K562 (cell line): Measurements from ENCODE around the gene TAF3. TPM values are rescaled to one million over a fixed set of nuclear protein-coding genes. Genes with fewer than 3 reads are reported as not detected.

Experiments
- ATF7 ChIP-seq: fragments of 450-650 bp; IDR thresholded peaks from 2 replicates; pipeline ENCODE4 v1.7.1; 2014; ENCODE audit warnings: mild to moderate bottlenecking, moderate library complexity
- BRD4 ChIP-seq: fragments of 200-600 bp; sonication (generic); IDR thresholded peaks from 2 replicates; pipeline ENCODE4 v1.6.1; 2017; ENCODE audit warnings: inconsistent platforms
- ETV1 ChIP-seq: fragments of 450-650 bp; conservative IDR thresholded peaks from 2 replicates; pipeline ENCODE4 v1.6.1; 2016; ENCODE audit warnings: missing genetic modification characterization, control low read depth, low read depth, missing compliant biosample characterization
- ZBTB17 ChIP-seq: fragments of 450-650 bp; formaldehyde crosslinking; IDR thresholded peaks from 2 replicates; pipeline ENCODE4 v1.4.0; 2020; ENCODE audit warnings: mild to moderate bottlenecking
- ZNF75A ChIP-seq: fragments of 450-650 bp; formaldehyde crosslinking; IDR thresholded peaks from 2 replicates; pipeline ENCODE4 v1.4.0; 2020; ENCODE audit warnings: mild to moderate bottlenecking
- polyA plus RNA-seq, 8 experiments: library from polyadenylated mRNA; depleted of rRNA in 4 of 8; stranded (reverse) in 5 of 8; unstranded in 3 of 8; fragments of >200 nt; fragmentation: Nextera tagmentation in 2 of 8; fragmentation: Illumina TruSeq in 1 of 8; extraction: Ambion mirVana in 2 of 8; extraction: Trizol in 1 of 8; gene quantifications; 2 replicates each; pipeline versions ENCODE4 v1.2.1 to v1.2.3, GENCODE V29; 2011 to 2014; ENCODE audit warnings: inconsistent platforms in 1 of 8, missing spikeins in 1 of 8
- total RNA-seq, 7 experiments: library from RNA; depleted of rRNA in 6 of 7; stranded (reverse); fragments of >200 nt in 6 of 7; fragmentation: Illumina TruSeq in 2 of 7; extraction: Trizol in 2 of 7; gene quantifications; 2 replicates each; pipeline versions ENCODE4 v1.2.1 to v1.2.3, GENCODE V29; 2011 to 2021; ENCODE audit warnings: low replicate concordance in 1 of 7
- TF ChIP-seq, protein P1 (sequence below): fragments of 450-650 bp; IDR thresholded peaks from 2 replicates; pipeline ENCODE4 v1.6.1; 2016; ENCODE audit warnings: missing biosample characterization, missing genetic modification characterization
- TF ChIP-seq, protein P2 (sequence below): fragments of 450-650 bp; formaldehyde crosslinking; IDR thresholded peaks from 2 replicates; pipeline ENCODE4 v1.4.0; 2022; ENCODE audit warnings: missing genetic modification characterization
- TF ChIP-seq, protein P3 (sequence below): sonication (generic); formaldehyde crosslinking; IDR thresholded peaks from 2 replicates; pipeline ENCODE4 v1.8.0; 2023; ENCODE audit warnings: missing genetic modification reagents, mild to moderate bottlenecking, borderline replicate concordance
- TF ChIP-seq, protein P4 (sequence below): sonication (generic); formaldehyde crosslinking; IDR thresholded peaks from 2 replicates; pipeline ENCODE4 v1.8.0; 2022; ENCODE audit warnings: mild to moderate bottlenecking, missing genetic modification reagents

TAF3 gene
- total and polyA plus RNA-seq, 9 of the 15 experiments (the other 6 are each of a cell fraction or from before 2014, with no cell fraction given), result 1.5 to 9.9 (median 4.1) TPM

DNA sequence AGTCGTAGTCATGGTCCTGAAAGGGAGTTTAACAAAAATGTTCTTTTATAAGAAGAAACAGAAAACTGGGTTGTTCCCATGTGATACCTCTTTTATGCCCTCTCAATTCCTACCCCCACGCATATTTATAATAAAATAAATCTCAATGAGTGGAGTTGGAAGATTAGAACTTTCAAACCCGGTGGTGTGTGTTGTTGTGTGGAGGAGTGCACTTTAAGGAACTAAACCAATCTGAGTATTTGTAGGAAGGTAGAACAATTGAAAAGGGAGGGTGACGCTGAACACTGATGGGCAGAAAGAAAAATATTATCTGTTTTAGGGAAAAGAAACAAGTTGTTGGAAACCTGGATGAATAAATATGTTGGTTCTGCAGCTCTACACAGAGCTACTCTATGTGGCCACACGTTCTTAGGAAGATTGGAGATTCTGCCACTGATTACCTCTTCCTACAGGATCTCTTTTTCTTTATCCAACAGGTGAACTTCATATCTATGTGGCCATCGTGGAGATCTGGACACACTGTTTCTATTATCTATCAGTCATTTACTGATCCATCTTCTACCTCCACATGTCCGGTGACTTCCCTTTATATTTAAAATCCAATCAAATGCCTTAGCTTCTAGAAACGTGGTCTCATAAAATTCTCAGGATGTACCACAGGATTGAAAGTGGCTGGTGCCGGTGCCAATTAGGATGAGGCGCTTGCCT lies 223.1 kb downstream of the TAF3 start (continued):
- TF ChIP-seq, protein P1, sequence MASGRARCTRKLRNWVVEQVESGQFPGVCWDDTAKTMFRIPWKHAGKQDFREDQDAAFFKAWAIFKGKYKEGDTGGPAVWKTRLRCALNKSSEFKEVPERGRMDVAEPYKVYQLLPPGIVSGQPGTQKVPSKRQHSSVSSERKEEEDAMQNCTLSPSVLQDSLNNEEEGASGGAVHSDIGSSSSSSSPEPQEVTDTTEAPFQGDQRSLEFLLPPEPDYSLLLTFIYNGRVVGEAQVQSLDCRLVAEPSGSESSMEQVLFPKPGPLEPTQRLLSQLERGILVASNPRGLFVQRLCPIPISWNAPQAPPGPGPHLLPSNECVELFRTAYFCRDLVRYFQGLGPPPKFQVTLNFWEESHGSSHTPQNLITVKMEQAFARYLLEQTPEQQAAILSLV (tag), result no peak
- TF ChIP-seq ZNF75A (CRISPR knock-in tag) (no peak), ZBTB17 (no peak), ATF7 (no peak), BRD4 (no peak), ETV1 (tag) (no peak)
- TF ChIP-seq, protein P2, sequence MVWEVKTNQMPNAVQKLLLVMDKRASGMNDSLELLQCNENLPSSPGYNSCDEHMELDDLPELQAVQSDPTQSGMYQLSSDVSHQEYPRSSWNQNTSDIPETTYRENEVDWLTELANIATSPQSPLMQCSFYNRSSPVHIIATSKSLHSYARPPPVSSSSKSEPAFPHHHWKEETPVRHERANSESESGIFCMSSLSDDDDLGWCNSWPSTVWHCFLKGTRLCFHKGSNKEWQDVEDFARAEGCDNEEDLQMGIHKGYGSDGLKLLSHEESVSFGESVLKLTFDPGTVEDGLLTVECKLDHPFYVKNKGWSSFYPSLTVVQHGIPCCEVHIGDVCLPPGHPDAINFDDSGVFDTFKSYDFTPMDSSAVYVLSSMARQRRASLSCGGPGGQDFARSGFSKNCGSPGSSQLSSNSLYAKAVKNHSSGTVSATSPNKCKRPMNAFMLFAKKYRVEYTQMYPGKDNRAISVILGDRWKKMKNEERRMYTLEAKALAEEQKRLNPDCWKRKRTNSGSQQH, result no peak
- TF ChIP-seq, protein P3, sequence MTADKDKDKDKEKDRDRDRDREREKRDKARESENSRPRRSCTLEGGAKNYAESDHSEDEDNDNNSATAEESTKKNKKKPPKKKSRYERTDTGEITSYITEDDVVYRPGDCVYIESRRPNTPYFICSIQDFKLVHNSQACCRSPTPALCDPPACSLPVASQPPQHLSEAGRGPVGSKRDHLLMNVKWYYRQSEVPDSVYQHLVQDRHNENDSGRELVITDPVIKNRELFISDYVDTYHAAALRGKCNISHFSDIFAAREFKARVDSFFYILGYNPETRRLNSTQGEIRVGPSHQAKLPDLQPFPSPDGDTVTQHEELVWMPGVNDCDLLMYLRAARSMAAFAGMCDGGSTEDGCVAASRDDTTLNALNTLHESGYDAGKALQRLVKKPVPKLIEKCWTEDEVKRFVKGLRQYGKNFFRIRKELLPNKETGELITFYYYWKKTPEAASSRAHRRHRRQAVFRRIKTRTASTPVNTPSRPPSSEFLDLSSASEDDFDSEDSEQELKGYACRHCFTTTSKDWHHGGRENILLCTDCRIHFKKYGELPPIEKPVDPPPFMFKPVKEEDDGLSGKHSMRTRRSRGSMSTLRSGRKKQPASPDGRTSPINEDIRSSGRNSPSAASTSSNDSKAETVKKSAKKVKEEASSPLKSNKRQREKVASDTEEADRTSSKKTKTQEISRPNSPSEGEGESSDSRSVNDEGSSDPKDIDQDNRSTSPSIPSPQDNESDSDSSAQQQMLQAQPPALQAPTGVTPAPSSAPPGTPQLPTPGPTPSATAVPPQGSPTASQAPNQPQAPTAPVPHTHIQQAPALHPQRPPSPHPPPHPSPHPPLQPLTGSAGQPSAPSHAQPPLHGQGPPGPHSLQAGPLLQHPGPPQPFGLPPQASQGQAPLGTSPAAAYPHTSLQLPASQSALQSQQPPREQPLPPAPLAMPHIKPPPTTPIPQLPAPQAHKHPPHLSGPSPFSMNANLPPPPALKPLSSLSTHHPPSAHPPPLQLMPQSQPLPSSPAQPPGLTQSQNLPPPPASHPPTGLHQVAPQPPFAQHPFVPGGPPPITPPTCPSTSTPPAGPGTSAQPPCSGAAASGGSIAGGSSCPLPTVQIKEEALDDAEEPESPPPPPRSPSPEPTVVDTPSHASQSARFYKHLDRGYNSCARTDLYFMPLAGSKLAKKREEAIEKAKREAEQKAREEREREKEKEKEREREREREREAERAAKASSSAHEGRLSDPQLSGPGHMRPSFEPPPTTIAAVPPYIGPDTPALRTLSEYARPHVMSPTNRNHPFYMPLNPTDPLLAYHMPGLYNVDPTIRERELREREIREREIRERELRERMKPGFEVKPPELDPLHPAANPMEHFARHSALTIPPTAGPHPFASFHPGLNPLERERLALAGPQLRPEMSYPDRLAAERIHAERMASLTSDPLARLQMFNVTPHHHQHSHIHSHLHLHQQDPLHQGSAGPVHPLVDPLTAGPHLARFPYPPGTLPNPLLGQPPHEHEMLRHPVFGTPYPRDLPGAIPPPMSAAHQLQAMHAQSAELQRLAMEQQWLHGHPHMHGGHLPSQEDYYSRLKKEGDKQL (CRISPR knock-in tag), result no peak
- TF ChIP-seq, protein P4, sequence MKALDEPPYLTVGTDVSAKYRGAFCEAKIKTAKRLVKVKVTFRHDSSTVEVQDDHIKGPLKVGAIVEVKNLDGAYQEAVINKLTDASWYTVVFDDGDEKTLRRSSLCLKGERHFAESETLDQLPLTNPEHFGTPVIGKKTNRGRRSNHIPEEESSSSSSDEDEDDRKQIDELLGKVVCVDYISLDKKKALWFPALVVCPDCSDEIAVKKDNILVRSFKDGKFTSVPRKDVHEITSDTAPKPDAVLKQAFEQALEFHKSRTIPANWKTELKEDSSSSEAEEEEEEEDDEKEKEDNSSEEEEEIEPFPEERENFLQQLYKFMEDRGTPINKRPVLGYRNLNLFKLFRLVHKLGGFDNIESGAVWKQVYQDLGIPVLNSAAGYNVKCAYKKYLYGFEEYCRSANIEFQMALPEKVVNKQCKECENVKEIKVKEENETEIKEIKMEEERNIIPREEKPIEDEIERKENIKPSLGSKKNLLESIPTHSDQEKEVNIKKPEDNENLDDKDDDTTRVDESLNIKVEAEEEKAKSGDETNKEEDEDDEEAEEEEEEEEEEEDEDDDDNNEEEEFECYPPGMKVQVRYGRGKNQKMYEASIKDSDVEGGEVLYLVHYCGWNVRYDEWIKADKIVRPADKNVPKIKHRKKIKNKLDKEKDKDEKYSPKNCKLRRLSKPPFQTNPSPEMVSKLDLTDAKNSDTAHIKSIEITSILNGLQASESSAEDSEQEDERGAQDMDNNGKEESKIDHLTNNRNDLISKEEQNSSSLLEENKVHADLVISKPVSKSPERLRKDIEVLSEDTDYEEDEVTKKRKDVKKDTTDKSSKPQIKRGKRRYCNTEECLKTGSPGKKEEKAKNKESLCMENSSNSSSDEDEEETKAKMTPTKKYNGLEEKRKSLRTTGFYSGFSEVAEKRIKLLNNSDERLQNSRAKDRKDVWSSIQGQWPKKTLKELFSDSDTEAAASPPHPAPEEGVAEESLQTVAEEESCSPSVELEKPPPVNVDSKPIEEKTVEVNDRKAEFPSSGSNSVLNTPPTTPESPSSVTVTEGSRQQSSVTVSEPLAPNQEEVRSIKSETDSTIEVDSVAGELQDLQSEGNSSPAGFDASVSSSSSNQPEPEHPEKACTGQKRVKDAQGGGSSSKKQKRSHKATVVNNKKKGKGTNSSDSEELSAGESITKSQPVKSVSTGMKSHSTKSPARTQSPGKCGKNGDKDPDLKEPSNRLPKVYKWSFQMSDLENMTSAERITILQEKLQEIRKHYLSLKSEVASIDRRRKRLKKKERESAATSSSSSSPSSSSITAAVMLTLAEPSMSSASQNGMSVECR (CRISPR knock-in tag), result no peak
